ENCODE measurements around the gene SKIDA1.

The SKIDA1 gene

DNA sequence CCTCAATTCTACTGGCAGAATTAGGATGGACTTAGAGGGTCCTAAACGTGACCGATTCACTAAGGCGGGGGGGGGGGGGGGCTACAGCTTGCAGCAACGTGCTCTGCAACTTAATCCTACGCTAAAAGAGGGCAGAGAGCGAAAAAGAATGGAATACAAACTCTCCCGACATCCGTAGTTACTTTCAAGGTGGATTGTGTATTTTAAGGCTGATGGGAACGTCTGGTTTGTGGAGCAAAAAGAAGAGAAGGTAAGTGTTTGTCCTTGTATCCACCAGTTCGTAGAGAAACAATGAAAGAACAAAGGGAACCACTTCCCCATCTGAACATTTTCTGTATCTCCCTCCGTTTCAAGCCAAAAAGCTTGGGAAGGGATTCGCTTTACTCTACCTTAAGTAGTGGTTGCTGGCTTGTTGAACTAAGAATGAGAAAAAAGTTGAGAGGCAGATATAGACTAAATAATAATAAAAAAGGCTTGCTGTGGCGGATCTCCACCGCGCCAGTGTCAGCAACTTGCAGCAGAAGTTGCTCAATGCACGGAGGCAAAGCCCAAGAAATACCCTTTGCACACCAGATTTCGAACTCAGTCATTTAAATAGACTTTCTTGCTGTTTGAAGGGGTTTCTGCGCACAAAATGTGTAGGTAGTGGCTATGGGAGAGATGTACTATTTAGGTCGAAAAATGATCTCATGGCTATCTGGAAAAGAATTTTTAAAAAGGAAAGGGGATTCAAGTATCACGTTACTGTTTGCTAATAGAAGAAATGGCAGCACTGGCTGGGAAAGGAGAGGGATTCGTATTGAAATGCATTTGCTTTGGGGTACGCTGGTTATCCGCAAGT lies 736 bp downstream of the SKIDA1 start:
- intact Hi-C loops (cut with micrococcal nuclease), result loop anchor here (10.0 kb wide), 4 partner anchors 710 to 1190 kb away; partner anchors contain the start of genes BMI1 and PIP4K2A
- Mint-ChIP-seq H3K27ac (peak overlapping the region; percentile 97), H3K36me3 (ENCODE audit: low read depth) (peaks cover 11% of the 10 kb centered on the region), H3K9me3 (no peaks in the 10 kb centered on the region), H3K4me3 (peak overlapping the region; percentile 88), H3K4me1 (ENCODE audit: low read depth) (peaks cover 34% of the 10 kb centered on the region), H3K27me3 (peaks cover 18% of the 10 kb centered on the region)

GRCh38 chr10:21524131-21524525 lies 1.4 kb downstream of the SKIDA1 start:
- no peak overlapping the region for H3K4me3 Mint-ChIP-seq
- peaks cover 24% of the 10 kb centered on the region for H3K27me3 Mint-ChIP-seq

GRCh38 chr10:21523557-21524008 lies 1.9 kb downstream of the SKIDA1 start:
- Mint-ChIP-seq H3K36me3 (ENCODE audit: low read depth) (peaks cover 11% of the 10 kb centered on the region), H3K27me3 (peaks cover 29% of the 10 kb centered on the region), H3K4me3 (no peak overlapping the region), H3K27ac (no peak overlapping the region), H3K4me1 (ENCODE audit: low read depth) (peaks cover 46% of the 10 kb centered on the region), H3K9me3 (no peaks in the 10 kb centered on the region)
- intact Hi-C loops (cut with micrococcal nuclease), result loop anchor here (10.0 kb wide), 4 partner anchors 711 to 1191 kb away; partner anchors contain the start of genes BMI1 and PIP4K2A

More at GRCh38 chr10:21524131-21524525, 1.4 kb downstream of the SKIDA1 start:
- Mint-ChIP-seq H3K36me3 (ENCODE audit: low read depth) (peaks cover 11% of the 10 kb centered on the region), H3K4me1 (ENCODE audit: low read depth) (peaks cover 40% of the 10 kb centered on the region), H3K9me3 (no peaks in the 10 kb centered on the region), H3K27ac (peak overlapping the region; percentile 97)
- intact Hi-C loops (cut with micrococcal nuclease), result loop anchor here (10.0 kb wide), 4 partner anchors 711 to 1191 kb away; partner anchors contain the start of genes BMI1 and PIP4K2A

GRCh38 chr10:21522631-21523406 lies 2.7 kb downstream of the SKIDA1 start:
- intact Hi-C loops (cut with micrococcal nuclease), result loop anchor here (10.0 kb wide), 4 partner anchors 712 to 1192 kb away; partner anchors contain the start of genes BMI1 and PIP4K2A
- Mint-ChIP-seq H3K27me3 (peaks cover 37% of the 10 kb centered on the region), H3K36me3 (ENCODE audit: low read depth) (peaks cover 11% of the 10 kb centered on the region), H3K27ac (no peak overlapping the region), H3K9me3 (no peaks in the 10 kb centered on the region), H3K4me1 (ENCODE audit: low read depth) (peaks cover 53% of the 10 kb centered on the region), H3K4me3 (no peak overlapping the region)

DNA sequence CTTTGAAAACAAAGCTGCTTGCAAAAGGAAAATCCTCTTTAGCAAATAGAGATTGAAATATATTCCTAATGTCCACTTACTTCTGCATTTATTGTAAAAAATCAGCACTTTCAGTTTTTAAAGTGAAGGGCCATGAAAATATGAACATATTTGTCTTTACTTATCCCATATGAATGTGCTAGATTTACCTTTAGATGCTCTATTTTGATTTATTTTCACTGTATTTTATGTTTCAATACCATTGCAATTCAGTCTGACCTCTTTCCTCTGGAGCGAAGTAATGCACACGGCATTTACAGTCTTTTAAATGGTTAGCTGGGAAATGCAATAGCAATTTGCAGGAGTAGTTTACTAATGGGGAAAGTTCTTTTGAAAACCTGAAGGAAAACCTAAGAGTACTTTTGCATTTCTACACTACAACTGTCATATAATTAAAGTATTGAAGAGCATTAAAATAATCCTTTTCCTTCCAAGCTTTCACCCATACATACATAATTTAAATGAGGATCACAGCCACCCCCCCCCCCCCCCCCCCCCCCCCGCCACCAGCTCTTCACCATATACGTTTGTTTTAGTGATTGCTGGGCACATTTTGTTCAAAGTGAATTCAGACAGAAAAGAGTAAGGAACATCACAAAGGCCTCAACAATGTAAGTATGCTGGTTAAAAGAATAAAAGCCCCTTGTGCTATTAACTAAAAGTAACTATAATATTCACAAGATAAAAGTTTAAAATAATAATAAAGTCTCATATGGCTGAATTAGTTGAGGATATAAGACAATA lies 3.5 kb downstream of the SKIDA1 start:
- peaks cover 11% of the 10 kb centered on the region for H3K36me3 Mint-ChIP-seq (ENCODE audit: low read depth)
- no peak overlapping the region for H3K27ac Mint-ChIP-seq
- H3K4me3 Mint-ChIP-seq, result no peak overlapping the region
- H3K9me3 Mint-ChIP-seq, result no peaks in the 10 kb centered on the region
- H3K27me3 Mint-ChIP-seq, result peaks cover 46% of the 10 kb centered on the region
- peaks cover 56% of the 10 kb centered on the region for H3K4me1 Mint-ChIP-seq (ENCODE audit: low read depth)
- intact Hi-C loops (cut with micrococcal nuclease), result loop anchor here (10.0 kb wide), 4 partner anchors 713 to 1193 kb away; partner anchors contain the start of genes BMI1 and PIP4K2A

DNA sequence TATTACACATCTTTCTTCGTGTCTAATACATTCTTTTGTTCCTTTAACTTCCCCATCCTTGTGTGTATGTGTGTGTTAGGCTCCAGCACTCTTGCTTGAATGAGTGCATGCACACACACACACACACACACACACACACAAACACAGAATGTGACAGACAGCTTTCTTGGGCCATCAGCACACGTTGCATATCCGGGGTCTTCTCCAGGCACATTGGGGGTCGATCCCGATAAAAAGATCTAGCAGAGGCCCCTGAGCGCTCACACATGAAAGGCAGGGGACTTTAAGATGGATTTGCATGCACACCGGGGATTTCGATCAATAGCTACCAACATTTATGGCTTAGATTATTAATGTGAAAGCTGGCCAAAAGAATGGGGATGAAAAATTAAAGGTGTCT lies 4.5 kb downstream of the SKIDA1 start:
- intact Hi-C loops (cut with micrococcal nuclease), result loop anchor here (10.0 kb wide), 4 partner anchors 714 to 1194 kb away; partner anchors contain the start of genes BMI1 and PIP4K2A
- Mint-ChIP-seq H3K27ac (no peak overlapping the region), H3K9me3 (no peaks in the 10 kb centered on the region), H3K4me3 (no peak overlapping the region), H3K27me3 (peaks cover 53% of the 10 kb centered on the region), H3K4me1 (ENCODE audit: low read depth) (peaks cover 58% of the 10 kb centered on the region), H3K36me3 (ENCODE audit: low read depth) (peaks cover 11% of the 10 kb centered on the region)

DNA sequence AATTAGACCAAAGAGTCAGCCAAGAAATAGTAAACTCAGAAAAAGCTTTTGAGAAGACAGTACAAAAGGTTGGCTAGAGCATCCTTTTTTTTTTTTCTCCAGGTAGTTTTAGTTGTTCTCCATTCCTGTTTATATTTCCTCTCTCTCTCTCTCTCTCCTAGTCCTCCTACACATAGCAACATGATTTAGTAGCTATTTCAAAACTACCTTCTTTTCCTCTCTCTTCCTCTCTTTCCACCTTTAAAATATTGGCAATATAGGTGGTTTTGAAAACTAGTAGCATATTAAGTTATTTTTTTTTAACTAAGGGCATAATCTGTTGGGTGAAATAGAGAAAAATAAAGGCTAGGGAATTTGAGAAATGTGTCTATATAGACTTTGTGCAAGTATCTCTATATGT lies 5.0 kb downstream of the SKIDA1 start:
- H3K36me3 Mint-ChIP-seq (ENCODE audit: low read depth), result peaks cover 8% of the 10 kb centered on the region
- no peak overlapping the region for H3K4me3 Mint-ChIP-seq
- H3K4me1 Mint-ChIP-seq (ENCODE audit: low read depth), result peaks cover 60% of the 10 kb centered on the region
- H3K9me3 Mint-ChIP-seq, result no peaks in the 10 kb centered on the region
- H3K27ac Mint-ChIP-seq, result no peak overlapping the region
- intact Hi-C loops (cut with micrococcal nuclease), result loop anchor here (10.0 kb wide), 4 partner anchors 714 to 1194 kb away; partner anchors contain the start of genes BMI1 and PIP4K2A
- peaks cover 57% of the 10 kb centered on the region for H3K27me3 Mint-ChIP-seq

- H3K36me3 Mint-ChIP-seq (ENCODE audit: low read depth), result peaks cover 3% of the 10 kb centered on the region
- H3K27ac Mint-ChIP-seq, result no peak overlapping the region
- peaks cover 62% of the 10 kb centered on the region for H3K27me3 Mint-ChIP-seq
- no peaks in the 10 kb centered on the region for H3K9me3 Mint-ChIP-seq
- peaks cover 54% of the 10 kb centered on the region for H3K4me1 Mint-ChIP-seq (ENCODE audit: low read depth)
- peak overlapping the region; percentile 40 for H3K4me3 Mint-ChIP-seq
- intact Hi-C loops (cut with micrococcal nuclease), result loop anchor here (10.0 kb wide), 4 partner anchors 715 to 1195 kb away; partner anchors contain the start of genes BMI1 and PIP4K2A
Measured at GRCh38 chr10:21519941-21520436, 5.5 kb downstream of the SKIDA1 start.

GRCh38 chr10:21519397-21519933 lies 6.0 kb downstream of the SKIDA1 start:
- Mint-ChIP-seq H3K36me3 (ENCODE audit: low read depth) (no peaks in the 10 kb centered on the region), H3K27ac (no peak overlapping the region), H3K27me3 (peaks cover 66% of the 10 kb centered on the region), H3K4me3 (peak overlapping the region; percentile 40), H3K4me1 (ENCODE audit: low read depth) (peaks cover 49% of the 10 kb centered on the region), H3K9me3 (no peaks in the 10 kb centered on the region)
- intact Hi-C loops (cut with micrococcal nuclease), result no loop called here

- intact Hi-C loops (cut with micrococcal nuclease), result no loop called here
- H3K27me3 Mint-ChIP-seq, result peaks cover 70% of the 10 kb centered on the region
- no peaks in the 10 kb centered on the region for H3K36me3 Mint-ChIP-seq (ENCODE audit: low read depth)
- no peak overlapping the region for H3K27ac Mint-ChIP-seq
- peak overlapping the region; percentile 40 for H3K4me3 Mint-ChIP-seq
- H3K4me1 Mint-ChIP-seq (ENCODE audit: low read depth), result peaks cover 47% of the 10 kb centered on the region
- no peaks in the 10 kb centered on the region for H3K9me3 Mint-ChIP-seq
Measured at GRCh38 chr10:21518641-21519396, 6.7 kb downstream of the SKIDA1 start.

DNA sequence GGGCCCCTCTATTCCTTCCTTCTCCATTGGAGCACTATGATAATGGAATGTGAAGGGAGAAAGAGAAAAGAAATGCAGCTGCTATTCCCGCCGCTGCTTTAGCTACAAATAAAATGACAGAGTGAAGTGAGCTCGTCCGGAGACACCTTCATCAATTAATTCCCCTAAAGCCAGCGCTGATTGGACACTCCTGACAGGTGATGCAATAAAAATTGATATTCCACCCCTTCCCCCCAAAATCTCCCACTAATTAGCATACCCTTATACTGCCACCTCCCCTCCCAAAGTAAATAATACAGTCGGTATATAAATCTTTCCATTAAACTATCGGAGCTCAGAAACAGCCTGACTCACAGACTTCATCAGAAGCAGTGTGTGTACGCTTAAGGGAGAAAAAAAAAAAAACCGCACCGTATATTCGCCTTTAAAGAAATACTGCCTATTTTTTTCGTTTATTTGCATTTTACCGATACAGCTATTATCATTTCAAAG lies 7.3 kb downstream of the SKIDA1 start:
- intact Hi-C loops (cut with micrococcal nuclease), result no loop called here
- no peak overlapping the region for H3K27ac Mint-ChIP-seq

More for the DNA sequence above, 7.3 kb downstream of the SKIDA1 start:
- H3K4me1 Mint-ChIP-seq (ENCODE audit: low read depth), result peaks cover 42% of the 10 kb centered on the region
- peaks cover 67% of the 10 kb centered on the region for H3K27me3 Mint-ChIP-seq
- H3K4me3 Mint-ChIP-seq, result peak overlapping the region; percentile 76
- no peaks in the 10 kb centered on the region for H3K36me3 Mint-ChIP-seq (ENCODE audit: low read depth)
- no peaks in the 10 kb centered on the region for H3K9me3 Mint-ChIP-seq
